GM18508 (cell line): Measurements from ENCODE around the gene RAB38.

Experiments
- ATAC-seq: cut with Tn5 transposase; IDR thresholded peaks from one replicate; pipeline ENCODE4 v1.9.1; 2021; ENCODE audit warnings: moderate number of reproducible peaks; ENCODE audit not compliant: insufficient read depth, unreplicated experiment

Gene RAB38

DNA sequence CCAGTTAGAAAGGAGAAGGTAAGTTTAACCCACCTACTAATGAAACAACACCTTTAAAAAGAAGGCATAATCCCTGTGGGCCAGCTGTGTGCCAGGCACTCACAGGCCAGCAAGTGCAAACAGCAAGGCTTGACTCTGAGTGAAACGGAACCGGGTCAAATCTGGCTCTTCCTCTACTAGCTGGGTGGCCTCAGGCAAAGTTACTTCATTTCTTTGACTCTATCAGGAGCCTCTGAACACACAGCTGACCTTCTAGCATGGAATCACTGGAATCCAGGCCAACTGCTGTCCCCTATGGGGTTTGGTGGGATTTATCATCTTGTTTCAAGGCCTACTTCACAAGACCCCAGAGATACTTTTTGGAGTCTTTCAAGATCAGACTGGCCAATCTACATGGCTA, 3.3 kb downstream of the RAB38 start:
- ATAC-seq, result no peak

DNA sequence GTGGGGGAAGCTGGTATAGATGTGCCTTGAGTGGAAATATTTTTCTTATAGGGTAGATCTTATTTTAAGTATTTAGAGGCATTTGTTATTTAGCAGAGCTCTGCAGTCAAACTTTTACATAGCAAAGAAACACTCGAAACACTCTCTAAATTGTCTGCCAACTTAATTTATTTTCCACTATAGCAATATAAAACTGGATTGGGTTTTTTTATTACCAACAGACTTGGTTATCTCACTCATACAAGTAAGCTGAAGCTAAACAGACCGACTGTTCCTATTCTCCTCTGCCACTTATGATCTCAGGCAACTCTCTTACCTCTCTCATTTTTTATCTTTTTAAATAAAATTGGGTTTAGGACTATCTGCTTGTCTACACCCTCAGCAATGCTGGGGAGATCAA, 4.6 kb downstream of the RAB38 start:
- ATAC-seq, result no peak

DNA sequence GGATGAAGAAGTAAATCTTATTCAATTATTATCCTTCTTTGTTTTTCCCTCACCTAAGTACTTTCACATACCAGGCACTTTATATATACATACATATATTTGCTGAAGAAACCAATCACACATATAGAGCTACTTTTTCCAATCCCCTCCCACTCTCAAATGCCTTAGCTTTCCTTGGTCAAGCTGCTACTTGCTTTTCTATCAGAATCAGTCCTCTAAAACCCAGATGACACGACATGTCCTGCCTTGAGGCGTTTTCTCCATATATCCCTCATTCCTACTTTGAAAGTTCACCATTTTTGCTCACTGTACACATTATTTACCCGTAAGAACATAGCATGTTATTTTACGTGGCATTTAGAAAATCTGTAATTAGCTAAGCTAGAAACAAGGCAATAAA, 5.4 kb downstream of the RAB38 start:
- no peak for ATAC-seq

- ATAC-seq, result no peak
Measured at GRCh38 chr11:88169471-88169870, 5.8 kb downstream of the RAB38 start.

GRCh38 chr11:88167853-88168252, 7.4 kb downstream of the RAB38 start:
- no peak for ATAC-seq

DNA sequence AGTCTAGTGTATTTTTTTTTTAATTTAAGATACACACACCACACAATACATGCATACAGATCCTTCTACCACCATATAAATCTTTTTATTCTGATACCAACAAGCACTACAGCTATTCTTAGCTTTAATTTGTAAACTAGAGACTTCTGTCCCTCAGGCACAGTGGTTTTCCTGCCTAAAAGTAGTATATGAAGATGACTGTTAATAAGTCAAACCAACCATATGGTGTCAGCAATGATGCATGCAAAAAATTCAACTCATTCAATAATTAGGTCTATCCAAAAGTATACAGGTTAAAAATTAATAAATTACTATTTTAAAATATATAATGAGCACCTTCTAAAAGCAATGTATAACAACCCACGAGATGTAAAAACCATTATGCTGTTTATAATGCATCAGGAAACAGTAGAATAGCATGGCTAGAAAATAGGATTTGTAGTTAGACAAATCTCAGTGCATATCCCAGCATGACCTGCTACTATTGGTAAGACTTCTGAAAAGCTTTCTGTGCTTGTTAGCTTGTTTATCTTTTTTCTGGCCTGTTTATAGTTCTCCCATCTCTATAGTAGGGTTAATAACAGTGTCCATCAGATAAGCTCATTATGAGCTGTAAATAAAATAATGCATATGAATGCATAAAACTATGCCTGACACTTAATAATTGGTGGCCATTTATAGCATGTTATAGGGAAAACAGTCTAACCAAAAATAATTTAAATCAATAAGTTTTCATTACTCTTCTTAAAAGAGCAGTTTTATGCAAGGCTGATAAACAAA, 10.2 kb downstream of the RAB38 start:
- ATAC-seq, result no peak

DNA sequence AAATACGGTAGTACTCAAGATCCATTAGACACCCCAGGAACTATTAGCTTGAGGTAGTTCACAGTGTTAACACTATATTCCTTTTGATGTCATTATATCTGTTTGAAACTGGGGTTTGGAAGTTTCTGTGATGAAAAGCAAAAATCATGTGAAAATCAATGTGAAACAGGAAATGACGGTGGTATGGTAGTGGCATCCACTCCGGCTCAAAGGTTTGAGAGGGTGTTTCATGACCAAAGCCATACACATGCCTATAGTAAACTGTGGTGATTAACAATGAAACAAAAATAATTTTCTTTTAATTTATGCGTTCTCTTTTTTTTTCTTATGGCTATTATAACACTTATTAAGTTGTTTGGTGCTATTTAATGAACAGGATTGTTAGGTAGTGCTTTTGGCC, 10.9 kb downstream of the RAB38 start:
- no peak for ATAC-seq

DNA sequence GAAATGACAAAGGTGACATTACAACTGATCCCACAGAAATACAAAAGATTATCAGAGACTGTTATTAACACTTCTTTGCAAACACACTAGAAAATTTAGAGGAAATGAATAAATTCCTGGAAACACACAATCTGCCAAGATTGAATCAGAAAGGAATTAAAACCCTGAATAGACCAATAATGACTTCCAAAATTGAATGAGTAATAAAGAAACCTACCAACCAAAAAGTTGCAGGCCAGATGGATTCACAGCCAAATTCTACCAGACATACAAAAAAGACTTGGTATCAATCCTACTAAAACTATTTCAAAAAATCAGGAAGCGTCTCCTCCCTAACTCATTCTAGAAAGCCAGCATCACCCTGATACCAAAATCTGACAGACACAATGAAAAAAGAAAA, 17.2 kb downstream of the RAB38 start:
- ATAC-seq, result no peak

DNA sequence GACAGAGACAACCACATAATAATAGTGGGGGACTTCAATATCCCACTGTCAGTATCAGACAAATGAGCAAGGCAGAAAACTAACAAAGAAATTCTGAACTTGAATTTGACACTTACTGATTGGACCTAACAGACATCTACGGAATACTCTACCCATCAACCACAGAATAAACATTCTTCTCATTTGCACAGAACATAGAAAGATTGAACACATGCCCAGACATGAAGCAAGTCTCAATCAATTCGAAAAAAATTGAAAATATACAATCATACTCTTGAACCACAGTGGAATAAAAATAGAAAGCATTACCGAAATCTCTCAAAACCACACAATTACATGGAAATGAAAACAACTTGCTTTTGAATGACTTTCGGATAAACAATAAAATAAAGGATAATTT, 17.9 kb downstream of the RAB38 start:
- ATAC-seq, result no peak

GRCh38 chr11:88152381-88152780, 22.9 kb downstream of the RAB38 start:
- ATAC-seq, result no peak

DNA sequence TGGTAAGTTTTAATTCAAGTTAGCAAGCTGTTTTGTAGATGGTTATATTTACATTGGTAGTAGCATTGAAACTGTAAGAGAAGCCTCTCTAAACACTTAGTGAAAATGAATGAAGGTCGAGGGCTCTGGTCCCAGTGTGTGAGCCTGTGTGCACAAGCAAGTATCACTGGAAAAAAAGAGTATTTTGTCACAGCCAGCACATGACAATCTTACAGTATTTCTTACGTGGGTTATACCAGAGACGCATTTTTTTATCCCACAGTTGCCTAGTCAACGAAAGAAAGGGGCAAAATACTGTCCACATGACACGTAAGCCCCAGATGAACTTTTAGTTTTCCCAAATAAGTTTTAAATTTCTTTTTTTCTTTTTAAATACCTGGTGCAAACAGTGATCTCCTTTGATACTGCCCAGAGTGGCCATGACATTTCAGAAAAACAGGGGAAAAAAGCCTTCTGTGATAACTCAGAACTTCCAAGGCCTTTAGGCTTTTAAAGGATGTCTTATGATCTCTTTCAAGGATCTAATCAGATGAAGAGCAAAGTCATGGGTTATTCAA, 23.5 kb downstream of the RAB38 start:
- no peak for ATAC-seq

GRCh38 chr11:88146106-88146505, 29.1 kb downstream of the RAB38 start:
- ATAC-seq, result no peak

DNA sequence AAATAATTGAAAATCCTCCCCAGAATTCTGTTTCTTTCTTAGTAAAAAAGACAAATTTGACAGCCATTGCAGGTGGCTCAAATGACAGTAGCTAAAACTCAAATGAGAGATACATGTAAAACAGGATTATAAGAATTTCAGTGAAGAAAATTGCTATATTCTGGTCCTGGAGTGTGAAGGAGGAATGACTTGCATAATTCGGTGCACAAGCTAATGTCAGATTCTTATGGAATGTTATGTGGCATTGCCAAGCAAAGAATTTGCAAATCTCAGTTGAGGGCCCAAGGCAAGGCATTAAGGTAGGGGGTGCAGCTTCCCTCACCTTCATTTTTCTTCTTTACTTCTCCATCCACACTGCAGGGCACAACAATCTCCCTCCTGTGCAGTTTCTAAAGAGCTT, 35.4 kb downstream of the RAB38 start:
- no peak for ATAC-seq

DNA sequence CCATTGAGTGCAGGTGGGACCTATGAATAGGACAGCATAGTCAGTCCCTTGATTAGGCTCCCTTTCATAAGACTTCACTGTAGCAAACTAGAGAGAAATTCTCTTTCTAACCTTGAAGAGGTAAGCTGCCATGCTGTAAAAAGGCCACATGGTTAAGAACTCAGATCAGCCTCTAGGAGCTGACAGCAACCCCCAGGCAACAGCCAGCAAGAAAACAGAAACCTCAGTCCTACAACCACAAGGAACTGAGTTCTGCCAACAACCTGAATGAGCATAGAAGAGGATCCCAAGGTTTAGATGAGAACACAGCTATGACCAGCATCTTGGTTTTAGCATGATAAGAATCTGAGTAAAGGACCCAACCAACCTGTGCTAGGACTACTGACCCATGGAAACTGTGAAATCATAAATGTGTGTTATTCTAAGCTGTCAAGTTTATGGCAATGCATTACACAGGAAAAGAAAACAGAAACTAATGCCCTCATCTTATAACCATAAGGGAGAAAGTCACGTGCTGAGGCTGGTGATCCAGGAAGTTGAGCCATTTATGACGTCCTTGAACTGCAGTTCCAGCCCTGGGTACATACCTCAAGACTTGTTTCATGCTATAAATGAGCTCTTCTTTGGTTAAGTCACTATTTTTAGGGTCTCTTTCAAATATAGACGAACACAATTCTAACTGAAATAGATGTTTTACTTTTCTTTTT, 43.3 kb downstream of the RAB38 start:
- ATAC-seq, result peak; percentile 35

GRCh38 chr11:88122956-88123355, 52.3 kb downstream of the RAB38 start:
- ATAC-seq, result no peak

- ATAC-seq, result no peak
Measured at GRCh38 chr11:88119561-88119960, 55.7 kb downstream of the RAB38 start.

GRCh38 chr11:88117281-88117858, 57.9 kb downstream of the RAB38 start:
- ATAC-seq, result no peak

DNA sequence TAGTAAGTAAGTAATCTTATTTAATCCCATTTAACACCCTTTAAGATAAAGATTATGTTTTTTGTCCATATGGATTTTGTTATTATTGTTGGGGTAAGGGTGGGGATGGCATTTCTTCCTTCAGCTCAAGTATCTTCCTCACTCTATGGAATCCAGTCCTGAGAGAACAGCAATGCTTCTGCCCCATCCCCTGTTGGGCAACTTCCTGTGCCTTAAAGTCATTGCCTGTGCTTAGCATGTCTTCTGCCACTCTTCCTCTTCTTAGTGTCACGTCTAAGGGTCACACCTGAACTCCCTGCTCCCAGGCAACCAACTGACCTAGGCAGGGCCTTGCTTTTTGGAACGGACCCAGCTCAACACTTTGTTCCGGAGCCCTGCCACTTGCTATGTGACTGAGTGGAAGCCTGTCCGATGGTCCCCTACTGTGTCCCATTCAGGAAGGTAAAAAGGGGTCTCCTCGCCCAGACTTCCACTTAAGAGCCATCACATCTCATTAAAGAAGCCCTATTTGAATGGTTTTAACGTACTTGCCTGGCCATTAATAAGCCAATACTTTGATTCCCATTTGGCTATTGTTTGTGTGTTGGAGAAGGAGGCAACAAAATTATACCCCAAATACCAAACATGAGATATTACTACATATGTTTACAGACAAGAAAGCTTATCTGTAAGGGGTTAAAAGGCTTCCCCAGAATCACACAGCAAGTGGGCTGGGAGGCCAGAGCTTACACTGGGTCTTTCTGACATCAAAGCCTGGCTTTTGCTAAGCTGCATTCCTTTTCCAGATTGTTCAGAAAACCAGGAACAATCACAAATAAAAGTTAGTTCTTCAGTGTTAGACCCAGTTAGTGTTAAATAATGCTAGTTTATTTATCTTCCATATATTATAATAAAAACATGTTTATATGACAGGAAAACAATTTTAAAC, 59.2 kb downstream of the RAB38 start:
- ATAC-seq, result no peak

- no peak for ATAC-seq
Measured at GRCh38 chr11:88114486-88115045, 60.7 kb downstream of the RAB38 start.

GRCh38 chr11:88106666-88107065, 68.6 kb downstream of the RAB38 start:
- ATAC-seq, result no peak
